ENCODE data around the gene FGFRL1.

The FGFRL1 gene

DNA sequence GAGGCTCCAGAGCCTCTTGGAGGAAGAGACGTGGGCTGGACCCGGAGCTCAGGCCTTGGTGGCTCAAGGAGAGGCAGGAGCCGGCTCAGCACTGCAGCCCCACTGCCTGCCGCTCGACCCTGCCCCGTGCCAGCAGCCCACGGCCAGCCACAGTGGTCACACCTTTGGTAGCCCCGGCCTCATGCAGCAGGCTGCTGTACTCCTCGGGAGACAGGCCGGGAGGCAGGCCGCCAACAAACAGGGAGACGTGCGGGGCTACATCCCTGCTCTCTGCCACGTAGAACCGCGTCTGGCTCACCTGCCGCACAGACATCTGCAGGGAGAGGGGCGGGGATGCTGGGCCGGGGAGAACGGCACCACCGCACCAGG is 45.7 kb upstream of the FGFRL1 start:
- TF ChIP-seq, protein P1, sequence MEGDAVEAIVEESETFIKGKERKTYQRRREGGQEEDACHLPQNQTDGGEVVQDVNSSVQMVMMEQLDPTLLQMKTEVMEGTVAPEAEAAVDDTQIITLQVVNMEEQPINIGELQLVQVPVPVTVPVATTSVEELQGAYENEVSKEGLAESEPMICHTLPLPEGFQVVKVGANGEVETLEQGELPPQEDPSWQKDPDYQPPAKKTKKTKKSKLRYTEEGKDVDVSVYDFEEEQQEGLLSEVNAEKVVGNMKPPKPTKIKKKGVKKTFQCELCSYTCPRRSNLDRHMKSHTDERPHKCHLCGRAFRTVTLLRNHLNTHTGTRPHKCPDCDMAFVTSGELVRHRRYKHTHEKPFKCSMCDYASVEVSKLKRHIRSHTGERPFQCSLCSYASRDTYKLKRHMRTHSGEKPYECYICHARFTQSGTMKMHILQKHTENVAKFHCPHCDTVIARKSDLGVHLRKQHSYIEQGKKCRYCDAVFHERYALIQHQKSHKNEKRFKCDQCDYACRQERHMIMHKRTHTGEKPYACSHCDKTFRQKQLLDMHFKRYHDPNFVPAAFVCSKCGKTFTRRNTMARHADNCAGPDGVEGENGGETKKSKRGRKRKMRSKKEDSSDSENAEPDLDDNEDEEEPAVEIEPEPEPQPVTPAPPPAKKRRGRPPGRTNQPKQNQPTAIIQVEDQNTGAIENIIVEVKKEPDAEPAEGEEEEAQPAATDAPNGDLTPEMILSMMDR (IDR thresholded peaks at IDR 0.05; ENCODE audit: low read depth, low read length), result no peak
- no peak for DNase-seq (ENCODE audit: low read depth in 2 of 2)
- no peak overlapping the region for H3K4me3 ChIP-seq (replicated peaks in 1 of 2; ENCODE audit: low read depth in 2 of 2, low read length in 2 of 2)

DNA sequence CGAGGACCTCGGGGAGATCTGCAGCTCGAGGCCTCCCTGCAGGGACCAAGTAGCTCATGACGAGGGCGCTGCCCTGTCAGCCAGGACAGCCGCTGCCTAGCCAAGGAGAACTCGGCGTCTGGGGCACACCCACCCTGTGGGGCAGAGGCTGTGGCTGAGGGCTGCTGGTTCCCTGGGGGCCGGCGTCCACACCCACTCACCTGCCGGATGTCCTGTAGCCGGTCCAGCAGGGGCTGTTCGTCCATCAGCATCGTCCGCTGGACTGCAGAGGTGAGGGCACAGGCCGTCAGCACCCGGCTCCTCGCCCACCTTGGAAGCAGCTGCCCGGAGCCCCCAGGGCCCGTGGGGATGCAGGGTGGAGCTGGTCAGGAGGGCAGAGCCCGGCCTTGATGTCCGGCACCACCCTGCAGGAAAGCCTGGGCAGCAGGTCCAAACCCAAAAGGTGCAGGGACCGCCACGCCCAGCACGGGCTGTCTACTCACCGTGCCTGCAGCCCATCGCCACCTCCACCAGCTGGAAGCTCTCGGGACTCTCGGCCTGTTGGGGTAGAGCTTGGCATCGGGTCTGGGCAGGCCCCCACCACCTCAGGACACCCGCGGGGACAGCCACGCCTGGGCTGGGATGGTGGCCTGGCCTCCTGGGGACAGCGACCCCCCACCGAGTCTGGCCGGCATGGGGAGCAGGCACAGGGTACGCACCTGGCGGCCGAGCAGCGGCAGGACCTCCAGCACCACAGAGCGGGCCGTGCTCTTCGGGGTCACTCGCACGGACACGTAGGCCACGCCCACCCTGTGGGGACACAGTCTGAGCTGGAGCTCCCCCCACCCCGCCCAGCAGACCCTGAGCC is 44.9 kb upstream of the FGFRL1 start:
- H3K4me3 ChIP-seq (replicated peaks in 1 of 2; ENCODE audit: low read depth in 2 of 2, low read length in 2 of 2), result no peak overlapping the region
- TF ChIP-seq, protein P1 (IDR thresholded peaks at IDR 0.05; ENCODE audit: low read depth, low read length), result no peak

DNA sequence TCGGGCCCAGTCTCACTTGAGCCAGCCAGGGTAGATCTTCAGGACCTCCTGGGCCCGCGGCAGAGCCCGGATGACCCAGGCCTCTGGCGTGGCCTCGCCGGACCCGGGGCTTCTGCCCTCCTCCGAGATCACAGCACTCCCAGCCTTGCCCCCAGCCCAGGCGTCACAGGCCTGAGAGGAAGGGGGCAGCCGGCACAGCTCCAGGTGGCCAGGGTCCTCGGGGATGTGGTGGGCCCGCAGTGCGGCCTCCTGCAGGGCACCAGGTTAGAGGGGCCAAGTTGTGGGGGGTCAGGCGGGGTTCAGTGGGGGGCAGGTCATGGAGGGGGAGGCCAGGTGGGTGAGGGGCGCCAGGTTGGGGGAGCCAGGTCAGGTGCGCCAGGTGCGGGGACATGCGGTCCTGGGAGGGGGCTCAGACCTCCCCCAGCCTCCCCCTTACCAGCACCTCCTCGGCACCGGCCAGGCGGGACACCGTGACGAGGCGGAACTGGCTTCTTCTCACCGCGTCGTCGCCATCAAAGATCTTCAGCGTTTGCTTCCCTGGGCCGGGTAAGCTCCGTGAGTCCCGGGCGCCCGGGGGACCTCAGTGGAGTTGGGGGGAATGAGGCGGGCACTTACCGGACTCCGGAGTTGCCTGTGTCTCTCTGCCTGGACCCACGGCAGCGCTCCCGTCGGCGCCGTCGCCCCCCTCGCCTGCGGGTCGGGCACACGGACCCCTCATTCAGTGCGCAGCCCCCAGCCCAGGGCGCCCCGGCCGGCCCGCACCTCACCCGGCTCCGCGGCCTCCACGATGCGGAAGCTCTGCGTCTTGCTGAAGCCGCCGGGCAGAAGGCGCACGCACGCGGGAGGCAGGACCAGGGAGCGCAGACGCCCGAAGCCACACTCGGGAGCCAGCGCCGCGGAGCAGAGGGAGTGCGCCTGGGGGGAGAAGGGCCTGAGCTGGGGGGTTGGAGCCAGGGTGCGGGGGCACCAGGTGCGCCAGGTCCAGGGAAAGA is 44.0 kb upstream of the FGFRL1 start:
- DNase-seq (ENCODE audit: low read depth in 2 of 2), result no peak
- TF ChIP-seq, protein P1 (IDR thresholded peaks at IDR 0.05; ENCODE audit: low read depth, low read length), result no peak
- H3K4me3 ChIP-seq (replicated peaks in 1 of 2; ENCODE audit: low read depth in 2 of 2, low read length in 2 of 2), result no peak overlapping the region

More for the DNA sequence above, 44.9 kb upstream of the FGFRL1 start:
- no peak for DNase-seq (ENCODE audit: low read depth in 2 of 2)

DNA sequence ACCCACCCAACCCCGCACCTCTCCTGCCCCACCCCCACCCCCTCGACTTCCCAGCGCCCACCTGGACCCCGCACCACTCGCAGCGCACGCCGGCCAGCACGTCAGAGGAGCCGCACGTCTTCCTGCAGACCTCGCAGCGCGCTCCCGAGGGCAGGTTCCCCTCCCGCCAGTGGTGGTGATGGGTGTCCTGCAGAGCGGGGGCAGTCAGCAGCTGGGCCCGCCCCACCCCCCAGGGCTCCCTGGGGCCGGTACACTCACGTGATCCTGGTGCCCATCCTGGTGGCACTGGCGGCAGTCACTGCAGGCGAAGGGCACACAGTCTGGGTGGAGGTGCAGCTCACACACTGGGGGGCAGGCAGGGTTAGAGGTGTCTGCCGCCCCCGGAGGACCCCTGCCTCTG is 43.2 kb upstream of the FGFRL1 start:
- H3K4me3 ChIP-seq (replicated peaks in 1 of 2; ENCODE audit: low read depth in 2 of 2, low read length in 2 of 2), result no peak overlapping the region
- no peak for DNase-seq (ENCODE audit: low read depth in 2 of 2)
- TF ChIP-seq, protein P1 (IDR thresholded peaks at IDR 0.05; ENCODE audit: low read depth, low read length), result no peak

DNA sequence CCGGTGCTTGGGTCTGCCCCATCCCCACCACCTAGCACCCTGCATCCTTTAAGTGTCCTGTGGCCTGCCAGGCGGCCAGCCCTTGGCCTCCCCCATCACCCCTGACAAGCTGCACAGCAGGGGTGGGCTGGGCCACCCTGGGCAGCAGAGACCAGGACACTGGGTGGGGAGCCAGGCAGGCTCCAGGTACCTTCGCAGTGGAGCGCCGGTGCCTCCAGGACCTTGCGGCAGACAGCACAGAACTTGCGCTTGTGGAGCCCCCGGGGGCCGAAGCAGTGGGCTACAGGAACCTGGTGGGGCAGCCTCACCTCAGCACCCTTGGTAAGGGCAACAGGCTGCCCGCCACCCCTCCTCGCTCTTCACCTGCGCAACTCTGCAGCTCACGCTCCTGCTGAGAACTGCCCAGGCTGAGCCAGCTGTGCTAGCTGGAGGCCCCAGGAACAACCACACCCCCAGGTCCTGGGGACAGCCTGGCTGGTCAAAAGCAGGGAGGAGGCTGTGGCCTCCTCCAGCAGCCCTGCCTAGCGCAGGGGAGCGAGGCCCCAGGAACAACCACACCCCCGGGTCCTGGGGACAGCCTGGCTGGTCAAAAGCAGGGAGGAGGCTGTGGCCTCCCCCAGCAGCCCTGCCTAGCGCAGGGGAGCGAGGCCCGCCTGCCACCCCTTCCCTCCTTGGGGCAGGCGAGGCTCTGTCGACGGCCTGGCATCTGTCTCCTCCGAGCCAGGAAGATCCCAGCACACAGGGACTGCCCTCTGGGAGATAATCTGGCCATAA is 42.6 kb upstream of the FGFRL1 start:
- TF ChIP-seq, protein P1 (IDR thresholded peaks at IDR 0.05; ENCODE audit: low read depth, low read length), result no peak
- H3K4me3 ChIP-seq (replicated peaks in 1 of 2; ENCODE audit: low read depth in 2 of 2, low read length in 2 of 2), result no peak overlapping the region
- no peak for DNase-seq (ENCODE audit: low read depth in 2 of 2)

DNA sequence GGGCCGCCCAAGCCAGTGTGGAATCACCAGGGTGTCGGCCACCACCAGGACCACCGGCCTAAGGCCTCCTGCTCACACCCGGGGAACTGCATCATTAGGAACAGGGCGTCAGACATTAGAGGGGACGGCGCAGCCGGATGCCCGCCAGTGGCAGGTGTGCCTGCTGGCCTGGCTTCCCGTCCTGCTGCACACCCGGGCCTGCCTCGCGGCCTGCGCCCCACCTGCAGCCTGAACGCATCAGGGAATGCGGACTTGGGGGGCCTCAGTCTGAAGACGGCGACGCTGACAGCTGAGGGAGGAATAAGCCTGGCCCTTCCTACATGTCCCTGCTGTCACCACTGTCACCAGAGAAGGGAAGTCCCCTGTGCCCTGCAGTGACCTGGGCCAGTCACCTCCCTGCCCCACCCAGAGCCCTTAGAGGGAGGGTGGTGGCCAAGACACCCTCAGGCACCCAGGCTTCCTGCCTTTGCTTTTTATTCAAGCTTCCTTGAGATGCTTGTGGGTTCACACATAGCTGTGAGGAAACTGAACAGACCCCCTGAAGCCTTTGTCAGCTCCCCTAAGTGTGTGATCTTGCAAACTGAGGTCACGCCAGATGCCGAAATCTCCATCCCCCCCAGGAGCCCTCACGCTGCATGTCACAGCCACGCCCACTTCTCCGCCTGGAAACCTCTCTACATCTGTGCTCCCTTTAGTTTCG is 41.2 kb upstream of the FGFRL1 start:
- no peak overlapping the region for H3K4me3 ChIP-seq (replicated peaks in 1 of 2; ENCODE audit: low read depth in 2 of 2, low read length in 2 of 2)
- no peak for DNase-seq (ENCODE audit: low read depth in 2 of 2)
- TF ChIP-seq, protein P1 (IDR thresholded peaks at IDR 0.05; ENCODE audit: low read depth, low read length), result no peak
